CD4-positive, alpha-beta T cell (primary cell): ENCODE results near the gene HYAL4. TPM values are rescaled to one million over a fixed set of nuclear protein-coding genes. Genes with fewer than 3 reads are reported as not detected.

Experiments used
- ATAC-seq: fragments of 200-7000 bp; cut with Tn5 transposase; one replicate; pipeline ENCODE4 v1.10.0; 2022; ENCODE audit warnings: mild to moderate bottlenecking; ENCODE audit not compliant: poor library complexity
- CTCF ChIA-PET: fragments of 350-600 bp; sonication (Branson Sonifier 250); formaldehyde crosslinking; loops from one replicate; lab custom pipeline; 2021; ENCODE audit warnings: antibody characterized with exemption, inconsistent platforms; lab: Charles Lee
- POLR2A ChIA-PET: fragments of 350-600 bp; sonication (Branson Sonifier 250); formaldehyde crosslinking; loops from one replicate; lab custom pipeline; 2021; ENCODE audit warnings: antibody characterized with exemption, inconsistent platforms; lab: Charles Lee
- DNase-seq, 14 experiments: peaks; one replicate each; pipeline ENCODE4 v3.0.0-alpha.2; 2013 to 2020; ENCODE audit warnings: mixed read lengths in 2 of 14
- H3K27ac ChIP-seq, 2 donors: one replicate each; pipeline versions ENCODE4 v1.5.1 to v1.7.0; 2013; ENCODE audit warnings: low read length in 2 of 2, low read depth in 1 of 2, mild to moderate bottlenecking in 1 of 2
- H3K27me3 ChIP-seq, 2 experiments: 1 replicate in 1 of 2; 2 replicates in 1 of 2; pipeline versions ENCODE4 v1.6.1 to v1.7.0; 2013; ENCODE audit warnings: low read length in 2 of 2, control low read depth in 1 of 2, mild to moderate bottlenecking in 1 of 2, moderate library complexity in 1 of 2; ENCODE audit not compliant: insufficient read depth in 2 of 2, control insufficient read depth in 1 of 2
- H3K36me3 ChIP-seq: one replicate; pipeline ENCODE4 v1.6.1; 2013; ENCODE audit warnings: low read length, control low read depth; ENCODE audit not compliant: insufficient read depth
- H3K4me1 ChIP-seq: one replicate; pipeline ENCODE4 v1.6.1; 2013; ENCODE audit warnings: low read length, control low read depth; ENCODE audit not compliant: insufficient read depth
- H3K4me3 ChIP-seq: one replicate; pipeline ENCODE4 v1.5.1; 2013; ENCODE audit warnings: mild to moderate bottlenecking, low read length, moderate library complexity
- H3K9me3 ChIP-seq, 2 experiments: 1 replicate in 1 of 2; 2 replicates in 1 of 2; pipeline versions ENCODE4 v1.6.1 to v1.7.0; 2013; ENCODE audit warnings: low read length in 2 of 2, mild to moderate bottlenecking in 2 of 2, control low read depth in 1 of 2, moderate library complexity in 1 of 2; ENCODE audit not compliant: control insufficient read depth in 1 of 2, insufficient read depth in 1 of 2
- H3K27ac Mint-ChIP-seq: one replicate; pipeline ENCODE4 v1.8.0; 2020; ENCODE audit warnings: mixed read lengths
- H3K27me3 Mint-ChIP-seq: one replicate; pipeline ENCODE4 v1.8.0; 2021; ENCODE audit warnings: mixed read lengths
- H3K36me3 Mint-ChIP-seq: one replicate; pipeline ENCODE4 v1.8.0; 2021; ENCODE audit warnings: low read depth, mixed read lengths
- H3K4me1 Mint-ChIP-seq: one replicate; pipeline ENCODE4 v1.8.0; 2021; ENCODE audit warnings: low read depth, mixed read lengths
- H3K4me3 Mint-ChIP-seq: one replicate; pipeline ENCODE4 v1.8.0; 2020; ENCODE audit warnings: mild to moderate bottlenecking, mixed read lengths
- H3K9me3 Mint-ChIP-seq: one replicate; pipeline ENCODE4 v1.8.0; 2020; ENCODE audit warnings: mixed read lengths
- intact Hi-C, 2 experiments: fragments of 100-400 bp; cut with DNase I in 1 of 2; cut with micrococcal nuclease in 1 of 2; formaldehyde crosslinking; loops; one replicate each; pipeline versions ENCODE4 v1.15.1 to v1.9.0; 2023 to 2025; cut with DNase I, micrococcal nuclease
- polyA plus RNA-seq, 2 donors: library from polyadenylated mRNA; unstranded; fragments of 120-200 nt; gene quantifications; one replicate each; pipeline ENCODE4 v1.2.1, GENCODE V29; 2013
- total RNA-seq, 174 experiments: library from RNA in 2 of 174; stranded (reverse) in 2 of 174; gene quantifications; one replicate each; pipeline ENCODE4 v1.2.3 and lab custom pipeline; 2021 to 2026
- TF ChIP-seq, protein P1 (sequence below): fragments of 200-600 bp; IDR thresholded peaks from one replicate; pipeline ENCODE4 v1.8.0; 2022; ENCODE audit warnings: antibody characterized with exemption, mild to moderate bottlenecking

The HYAL4 gene
- under 1 TPM in 1 of 2 experiments, not detected in 1; 0.14 TPM for total RNA-seq
- polyA plus RNA-seq (2013, experiment 1 of 2): not detected
- not detected for polyA plus RNA-seq (2013, experiment 2 of 2)
- 0 to 0.27 (median 0) reads per million in 172 experiments for total RNA-seq (lab: John Stamatoyannopoulos, UW)

- TF ChIP-seq, protein P1, sequence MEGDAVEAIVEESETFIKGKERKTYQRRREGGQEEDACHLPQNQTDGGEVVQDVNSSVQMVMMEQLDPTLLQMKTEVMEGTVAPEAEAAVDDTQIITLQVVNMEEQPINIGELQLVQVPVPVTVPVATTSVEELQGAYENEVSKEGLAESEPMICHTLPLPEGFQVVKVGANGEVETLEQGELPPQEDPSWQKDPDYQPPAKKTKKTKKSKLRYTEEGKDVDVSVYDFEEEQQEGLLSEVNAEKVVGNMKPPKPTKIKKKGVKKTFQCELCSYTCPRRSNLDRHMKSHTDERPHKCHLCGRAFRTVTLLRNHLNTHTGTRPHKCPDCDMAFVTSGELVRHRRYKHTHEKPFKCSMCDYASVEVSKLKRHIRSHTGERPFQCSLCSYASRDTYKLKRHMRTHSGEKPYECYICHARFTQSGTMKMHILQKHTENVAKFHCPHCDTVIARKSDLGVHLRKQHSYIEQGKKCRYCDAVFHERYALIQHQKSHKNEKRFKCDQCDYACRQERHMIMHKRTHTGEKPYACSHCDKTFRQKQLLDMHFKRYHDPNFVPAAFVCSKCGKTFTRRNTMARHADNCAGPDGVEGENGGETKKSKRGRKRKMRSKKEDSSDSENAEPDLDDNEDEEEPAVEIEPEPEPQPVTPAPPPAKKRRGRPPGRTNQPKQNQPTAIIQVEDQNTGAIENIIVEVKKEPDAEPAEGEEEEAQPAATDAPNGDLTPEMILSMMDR: no peak
- Mint-ChIP-seq H3K27me3 (peaks cover 26% of the 10 kb centered on the region), H3K9me3 (no peaks in the 10 kb centered on the region), H3K4me3 (no peak within 1 kb of the TSS), H3K36me3 (no peaks in the 10 kb centered on the region), H3K27ac (no peak within 1 kb of the TSS), H3K4me1 (no peaks in the 10 kb centered on the region)
- CTCF ChIA-PET: interaction anchor here (0.9 to 1.4 kb wide), 2 partner anchors 15 to 36 kb away, joined by 3 to 4 read pairs; no protein-coding TSS in a partner anchor
- Histone ChIP-seq H3K27ac (no peak within 1 kb of the TSS), H3K27me3 (peaks cover 0 to 4% of the 10 kb centered on the region in 2 experiments), H3K36me3 (no peaks in the 10 kb centered on the region), H3K4me1 (no peaks in the 10 kb centered on the region), H3K9me3 (peaks cover 0 to 4% of the 10 kb centered on the region in 2 experiments), H3K4me3 (no peak within 1 kb of the TSS)
- DNase-seq (no peak), ATAC-seq (no peak)
- intact Hi-C loops: no loop called here
- POLR2A ChIA-PET: no interaction called here
Measured at GRCh38 chr7:123844712-123845219, at the start of gene HYAL4. Gene HYAL4, plus strand, starts transcription at chr7:123845169. Its CDS starts 23,105 bp downstream, at chr7:123868274.

DNA sequence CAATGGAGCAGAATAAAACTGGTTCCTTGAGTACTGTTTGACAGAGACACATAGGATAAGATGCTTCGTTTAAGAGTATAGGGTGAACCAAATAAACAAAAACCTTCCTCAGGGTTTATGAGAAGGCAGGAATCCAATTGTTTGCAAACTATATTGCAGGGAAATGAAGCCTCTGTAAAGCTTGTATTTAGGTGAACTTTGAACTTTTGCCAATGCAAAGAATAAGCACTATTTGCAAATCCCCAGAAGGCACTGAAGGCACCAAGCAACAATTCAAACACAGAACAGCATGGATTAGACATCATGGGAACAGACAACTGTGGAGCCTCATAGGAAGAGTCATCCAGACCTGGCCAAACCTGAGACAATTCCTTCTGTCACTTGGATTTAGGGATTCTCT, 49.1 kb upstream of the HYAL4 start:
- TF ChIP-seq, protein P1: no peak
- no peak for ATAC-seq
- H3K4me1 ChIP-seq: no peaks in the 10 kb centered on the region
- H3K27ac ChIP-seq: no peak overlapping the region
- H3K4me3 ChIP-seq: no peak overlapping the region
- no peak for DNase-seq
- Mint-ChIP-seq H3K27me3 (no peaks in the 10 kb centered on the region), H3K9me3 (no peaks in the 10 kb centered on the region), H3K4me3 (no peak overlapping the region), H3K27ac (no peak overlapping the region), H3K36me3 (no peaks in the 10 kb centered on the region), H3K4me1 (no peaks in the 10 kb centered on the region)
- H3K9me3 ChIP-seq: no peaks in the 10 kb centered on the region
- POLR2A ChIA-PET: no interaction called here
- H3K27me3 ChIP-seq: no peaks in the 10 kb centered on the region
- intact Hi-C loops: loop anchor here (5.0 kb wide), 3 partner anchors 66 to 1061 kb away; no protein-coding TSS in a partner anchor
- CTCF ChIA-PET: no interaction called here
- no peaks in the 10 kb centered on the region for H3K36me3 ChIP-seq

- Mint-ChIP-seq H3K27ac (no peak overlapping the region), H3K4me3 (no peak overlapping the region), H3K4me1 (no peaks in the 10 kb centered on the region), H3K9me3 (no peaks in the 10 kb centered on the region), H3K27me3 (no peaks in the 10 kb centered on the region), H3K36me3 (no peaks in the 10 kb centered on the region)
- ATAC-seq: no peak
- ChIA-PET CTCF (no interaction called here), POLR2A (no interaction called here)
- TF ChIP-seq, protein P1: no peak
- no peaks in the 10 kb centered on the region for H3K27me3 ChIP-seq
- intact Hi-C loops: loop anchor here (5.0 kb wide), 3 partner anchors 66 to 1061 kb away; no protein-coding TSS in a partner anchor
- H3K27ac ChIP-seq: no peak overlapping the region
- H3K4me1 ChIP-seq: no peaks in the 10 kb centered on the region
- no peak overlapping the region for H3K4me3 ChIP-seq
- no peak for DNase-seq
- H3K9me3 ChIP-seq: no peaks in the 10 kb centered on the region
- no peaks in the 10 kb centered on the region for H3K36me3 ChIP-seq
Measured at GRCh38 chr7:123796568-123796967, 48.4 kb upstream of the HYAL4 start.
